Islet precursor cell (in vitro differentiated cells): ENCODE data around the gene KIAA0513.
"Not testable (repeated sequence)": the region's sequence is repeated elsewhere in the genome, so short reads cannot be mapped to it uniquely, and the experiment has no call there.

ENCODE experiments used
- DNase-seq: peaks from one replicate; pipeline ENCODE4 v3.0.0-alpha.2; 2018

KIAA0513 gene

GRCh38 chr16:85093705-85094104 lies 66.1 kb downstream of the KIAA0513 start:
- DNase-seq = no peak

- DNase-seq = no peak
Observed at GRCh38 chr16:85094176-85094805, 66.7 kb downstream of the KIAA0513 start.

DNA sequence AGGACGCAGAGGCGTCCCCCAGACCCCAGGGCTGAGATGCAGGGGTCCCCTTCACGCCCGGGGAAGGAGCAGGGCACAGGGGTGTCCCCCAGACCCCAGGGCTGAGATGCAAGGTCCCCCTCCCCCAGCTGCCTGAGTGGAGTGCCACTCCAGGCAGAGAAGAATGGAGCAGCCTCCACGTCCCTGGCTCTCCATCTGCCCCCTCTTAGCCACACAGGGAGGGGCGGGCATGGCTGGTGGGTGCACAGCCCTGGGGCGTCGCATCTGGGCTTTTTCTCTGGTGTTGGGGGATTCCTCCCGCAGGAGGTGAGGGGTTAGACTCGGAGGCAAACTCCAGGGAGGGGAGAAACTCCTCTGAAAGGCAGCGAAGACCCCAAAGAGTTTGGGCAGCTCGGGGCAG lies 67.2 kb downstream of the KIAA0513 start:
- DNase-seq = no peak

- no peak for DNase-seq
Observed at GRCh38 chr16:85096921-85097320, 69.3 kb downstream of the KIAA0513 start.

DNA sequence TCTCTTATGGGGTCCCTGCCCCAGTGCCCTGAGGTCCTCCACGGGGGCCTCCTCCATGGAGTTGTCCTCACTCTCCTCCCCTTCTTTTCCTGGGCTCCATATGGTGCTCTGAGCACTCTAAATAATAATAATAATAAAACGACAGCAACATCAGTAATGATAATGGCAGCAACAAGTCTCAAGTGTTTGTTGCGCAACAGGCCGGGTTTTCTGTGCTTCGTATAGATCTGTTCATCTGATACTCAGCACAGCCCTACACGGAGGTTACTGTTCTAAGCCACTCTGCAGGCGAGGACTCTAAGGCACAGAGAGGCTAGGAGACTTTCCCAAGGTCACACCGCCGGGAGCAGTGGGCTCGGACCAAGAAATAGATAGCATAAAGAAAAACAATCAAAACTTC lies 71.0 kb downstream of the KIAA0513 start:
- DNase-seq = no peak

GRCh38 chr16:85100265-85100664 lies 72.7 kb downstream of the KIAA0513 start:
- DNase-seq = no peak

DNA sequence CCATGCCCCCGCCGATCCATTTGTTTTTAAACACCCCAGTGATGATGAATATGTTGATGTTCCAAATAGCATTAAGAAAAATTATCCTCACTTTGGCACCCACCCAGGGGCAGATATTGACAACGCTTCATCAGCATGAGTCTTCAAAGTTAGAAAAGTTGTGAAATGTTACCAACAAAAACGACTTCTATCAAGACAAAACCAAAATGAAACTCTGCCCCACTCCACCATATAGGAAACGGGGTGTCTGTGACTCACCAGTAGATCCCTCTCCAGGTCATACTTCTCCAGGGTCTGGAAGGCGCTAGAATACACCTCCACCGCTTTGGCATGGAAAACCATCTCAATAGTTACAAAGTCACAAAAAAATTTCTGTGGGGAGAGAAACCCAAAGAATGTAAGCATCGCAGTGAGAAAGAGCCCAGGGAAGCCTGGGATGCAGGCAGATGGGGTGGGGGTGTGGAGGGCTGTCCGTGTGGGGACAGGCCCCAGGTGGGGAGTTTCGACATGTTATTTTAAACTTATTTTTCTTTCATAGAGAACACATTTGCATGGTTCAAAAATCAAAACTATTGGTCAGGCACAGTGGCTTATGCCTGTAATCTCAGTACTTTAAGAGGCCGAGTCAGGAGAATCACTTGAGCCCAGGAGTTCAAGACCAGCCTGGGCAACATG lies 74.5 kb downstream of the KIAA0513 start:
- DNase-seq = no peak

DNA sequence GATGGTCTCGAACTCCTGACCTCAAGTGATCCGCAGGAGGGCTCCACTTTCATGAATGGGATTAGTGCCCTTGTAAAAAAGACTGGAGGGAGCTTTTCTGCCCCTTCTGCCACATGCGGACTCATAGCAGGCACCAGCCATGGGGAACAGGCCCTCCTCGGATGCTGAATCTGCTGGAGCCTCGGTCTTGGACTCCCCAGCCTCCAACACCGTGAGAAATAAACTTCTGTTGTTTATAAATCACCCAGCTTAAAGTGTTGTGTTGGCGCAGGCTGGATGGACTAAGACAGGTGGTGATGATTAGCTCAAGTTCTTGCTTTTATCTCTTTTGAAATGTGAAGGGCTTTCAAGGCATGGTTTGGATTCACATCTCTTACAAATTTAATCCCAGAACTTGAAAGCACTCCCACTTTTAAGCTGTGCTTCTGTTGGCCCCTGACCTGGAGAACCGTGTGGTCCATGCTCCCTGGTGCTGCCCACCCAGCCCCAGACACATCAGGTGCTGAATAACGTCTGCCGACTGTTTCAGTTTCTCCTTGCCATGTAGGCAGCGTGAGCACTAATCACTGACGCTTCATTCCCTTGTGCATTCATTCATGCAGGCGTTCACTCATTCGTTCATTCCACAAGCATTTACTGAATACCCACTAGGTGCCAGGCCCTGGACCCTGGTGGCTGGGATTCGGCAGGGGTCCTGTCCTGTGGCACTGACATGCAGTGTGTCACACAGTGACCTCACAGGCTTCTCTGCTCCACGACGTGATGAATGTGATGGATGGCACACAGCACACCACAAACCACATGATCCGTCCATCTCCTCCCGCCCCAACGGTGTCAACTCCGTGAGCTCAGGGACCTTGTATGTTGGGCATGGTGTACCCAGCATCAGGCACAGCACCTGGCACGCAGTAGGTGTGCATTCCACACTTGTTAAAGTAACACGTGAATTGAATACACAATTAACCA lies 75.8 kb downstream of the KIAA0513 start:
- no peak for DNase-seq

DNA sequence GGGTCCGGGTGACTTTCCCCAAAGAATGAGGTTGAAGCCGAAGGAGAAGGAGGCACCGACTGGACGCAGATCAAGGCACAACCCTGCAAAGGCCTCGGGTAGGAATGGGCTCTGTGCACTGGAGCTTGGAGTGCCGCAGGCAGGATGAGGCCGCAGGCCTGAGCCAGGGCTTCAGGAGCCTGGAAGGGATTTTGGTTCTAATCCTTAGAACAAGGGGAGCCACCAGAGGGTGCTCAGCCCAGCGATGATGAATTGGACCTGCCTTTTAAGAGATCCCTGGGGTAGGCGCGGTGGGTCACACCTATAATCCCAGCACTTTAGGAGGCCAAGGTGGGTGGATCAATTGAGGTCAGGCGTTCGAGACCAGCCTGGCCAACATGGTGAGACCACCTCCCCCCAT lies 76.6 kb downstream of the KIAA0513 start:
- no peak for DNase-seq

GRCh38 chr16:85104821-85105391 lies 77.3 kb downstream of the KIAA0513 start:
- no peak for DNase-seq

GRCh38 chr16:85105475-85105874 lies 77.9 kb downstream of the KIAA0513 start:
- DNase-seq = no peak

DNA sequence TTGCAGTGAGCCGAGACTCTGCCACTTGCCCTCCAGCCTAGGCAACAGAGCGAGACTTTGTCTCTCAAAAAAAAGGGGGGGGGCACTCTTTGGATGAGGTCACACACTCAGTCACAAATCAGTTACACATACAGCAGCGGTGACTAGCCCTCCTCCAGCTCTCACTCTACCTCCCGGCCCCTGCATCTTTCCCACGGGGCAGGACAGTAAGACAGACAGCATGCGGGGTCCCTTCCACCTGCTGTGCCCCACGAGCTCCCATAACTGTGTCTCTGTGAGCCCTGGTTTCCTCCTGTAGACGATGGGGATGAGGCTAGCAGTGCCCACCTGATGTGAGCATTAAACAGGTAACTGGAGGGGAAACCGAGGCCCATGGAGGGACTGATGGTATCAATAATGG lies 79.5 kb downstream of the KIAA0513 start:
- no peak for DNase-seq

DNA sequence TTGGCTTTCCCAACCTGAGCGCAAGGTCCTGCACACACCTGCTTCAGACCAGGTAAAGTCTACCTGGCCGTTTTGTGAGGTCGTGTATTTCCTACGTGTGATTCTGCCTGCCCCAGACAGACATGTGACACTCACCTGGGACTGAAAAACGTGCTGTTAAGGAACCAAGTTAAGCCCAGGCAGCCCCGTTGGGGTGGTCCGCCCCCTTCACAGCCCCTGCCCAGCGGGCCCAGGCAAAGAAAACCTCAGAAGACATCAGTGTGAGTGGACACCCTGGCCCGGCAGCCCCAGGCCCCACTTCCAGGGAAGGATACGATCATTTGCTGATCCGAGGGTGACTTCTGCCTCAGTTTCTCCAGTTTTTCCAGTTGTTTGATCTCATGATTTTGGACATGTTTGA lies 79.9 kb downstream of the KIAA0513 start:
- no peak for DNase-seq

GRCh38 chr16:85110105-85110504 lies 82.5 kb downstream of the KIAA0513 start:
- no peak for DNase-seq

GRCh38 chr16:85111184-85111583 lies 83.6 kb downstream of the KIAA0513 start:
- DNase-seq = no peak

DNA sequence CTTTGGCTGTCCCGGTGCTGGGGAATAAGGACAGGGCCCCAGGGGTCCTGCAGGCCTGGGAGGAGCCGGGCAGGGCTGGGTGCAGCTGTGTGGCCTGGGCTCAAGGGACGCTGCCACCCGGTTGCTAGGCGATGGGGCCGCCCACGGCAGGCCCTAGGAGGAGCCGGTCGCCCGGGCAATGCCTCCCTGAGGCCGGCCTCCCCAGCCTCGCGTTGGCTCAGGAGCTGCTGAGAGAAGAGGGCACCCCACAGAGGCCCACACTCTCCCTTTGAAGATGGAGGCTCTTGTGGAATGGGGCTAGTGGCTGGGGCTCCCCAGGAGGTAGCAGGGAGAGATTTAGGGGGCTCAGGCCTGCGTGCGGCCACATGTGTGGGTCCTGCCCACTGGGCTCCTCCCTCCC lies 84.8 kb downstream of the KIAA0513 start, which contains the start of gene CIBAR2:
CIBAR2 (minus strand) TSS at position 109 of the 400 bp plus-strand sequence. CDS start 120 bp downstream, outside the sequence.
- DNase-seq = no peak

DNA sequence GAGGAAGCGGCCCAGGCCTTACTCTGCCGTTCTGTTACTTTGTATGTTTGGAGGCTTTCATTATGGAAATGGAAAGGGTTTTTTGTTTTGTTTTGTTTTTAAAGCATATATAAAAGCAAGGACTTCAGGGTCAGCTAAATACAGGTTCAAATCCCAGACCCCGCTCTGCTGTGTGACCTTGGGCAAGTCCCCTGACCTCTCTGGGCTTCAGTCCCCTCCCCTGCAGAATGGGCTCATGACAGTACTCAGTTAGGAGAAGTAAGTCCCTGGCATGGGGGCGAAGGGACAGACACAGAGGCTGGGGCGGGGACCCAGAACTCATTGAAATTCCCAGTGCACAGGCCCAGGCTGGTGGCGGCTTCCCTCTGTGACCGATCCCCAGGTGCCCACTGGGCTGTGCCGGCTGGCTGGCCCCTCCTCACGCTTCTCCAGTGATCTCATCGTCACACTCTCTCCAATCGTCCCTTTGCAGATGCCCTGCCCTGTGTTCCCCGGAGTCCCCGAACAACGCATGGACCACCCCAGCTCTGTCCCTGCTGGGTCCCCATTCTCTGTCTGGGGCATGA lies 85.7 kb downstream of the KIAA0513 start:
- DNase-seq = no peak

DNA sequence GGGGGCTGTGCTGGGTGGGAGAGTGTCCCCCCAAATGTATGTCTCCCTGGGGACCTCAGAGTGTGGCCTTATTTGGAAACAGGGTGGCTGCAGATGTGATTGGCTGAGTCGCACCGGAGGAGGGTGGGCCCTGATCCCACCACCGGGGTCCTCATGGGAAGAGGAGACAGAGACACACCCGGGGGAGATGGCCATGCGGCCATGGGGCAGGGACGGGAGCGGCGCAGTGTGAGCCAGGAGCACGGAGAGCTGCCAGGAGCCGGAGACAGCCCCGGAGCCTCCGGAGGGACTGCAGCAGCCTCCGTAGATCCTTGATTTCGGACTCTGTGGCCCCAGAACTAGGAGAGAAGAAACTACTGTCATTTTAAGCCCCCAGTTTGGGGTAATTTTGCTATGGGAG lies 86.3 kb downstream of the KIAA0513 start:
- DNase-seq = no peak

DNA sequence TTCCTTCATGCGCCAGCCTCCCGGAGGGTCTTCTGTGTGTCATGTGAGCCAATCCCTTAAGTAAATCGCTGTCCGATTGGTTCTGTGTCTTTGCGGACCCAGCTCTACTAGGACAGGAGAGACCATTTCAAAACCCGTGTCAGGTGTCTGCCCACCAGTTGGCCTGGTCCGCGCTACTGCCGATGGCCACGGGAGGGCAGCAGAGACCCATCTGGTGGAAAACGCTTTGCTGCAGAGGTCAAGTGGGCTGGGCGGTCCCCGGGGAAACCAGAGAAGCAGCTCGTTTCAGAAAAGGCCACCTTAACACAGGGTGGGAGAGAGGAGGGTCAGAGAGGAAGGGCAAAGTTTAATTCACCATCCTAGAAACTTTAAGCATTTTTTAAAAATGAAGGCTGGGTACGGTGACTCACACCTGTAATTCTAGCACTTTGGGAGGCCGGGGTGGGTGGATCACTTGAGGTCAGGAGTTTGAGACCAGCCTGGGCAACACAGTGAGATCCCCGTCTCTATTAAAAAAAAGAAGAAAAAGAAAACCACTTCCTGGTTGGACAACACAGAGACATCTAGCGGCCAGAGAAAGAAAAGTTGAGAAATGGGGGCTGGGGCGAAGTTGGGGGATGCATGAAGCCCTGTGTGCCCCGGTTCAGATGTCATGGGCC lies 87.4 kb downstream of the KIAA0513 start:
- peak; percentile 96 for DNase-seq

GRCh38 chr16:85117418-85117817 lies 89.8 kb downstream of the KIAA0513 start:
- no peak for DNase-seq

DNA sequence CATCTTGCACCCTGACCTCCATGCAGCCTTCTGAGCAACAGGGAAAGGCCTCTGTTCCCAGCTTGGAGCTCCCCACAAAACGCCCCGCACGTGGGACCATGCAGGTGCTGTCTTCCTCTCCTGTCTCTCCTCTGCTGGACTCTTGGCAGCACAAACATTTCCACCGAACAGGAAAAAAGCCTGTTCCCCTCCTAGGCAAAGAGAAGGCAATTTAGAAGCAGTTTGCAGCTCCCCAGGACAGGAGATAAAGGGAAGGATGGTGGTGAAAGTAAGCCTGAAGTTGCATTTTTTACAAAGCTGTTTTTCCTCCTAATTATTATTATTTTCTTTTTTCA lies 92.4 kb downstream of the KIAA0513 start:
- DNase-seq = no peak

DNA sequence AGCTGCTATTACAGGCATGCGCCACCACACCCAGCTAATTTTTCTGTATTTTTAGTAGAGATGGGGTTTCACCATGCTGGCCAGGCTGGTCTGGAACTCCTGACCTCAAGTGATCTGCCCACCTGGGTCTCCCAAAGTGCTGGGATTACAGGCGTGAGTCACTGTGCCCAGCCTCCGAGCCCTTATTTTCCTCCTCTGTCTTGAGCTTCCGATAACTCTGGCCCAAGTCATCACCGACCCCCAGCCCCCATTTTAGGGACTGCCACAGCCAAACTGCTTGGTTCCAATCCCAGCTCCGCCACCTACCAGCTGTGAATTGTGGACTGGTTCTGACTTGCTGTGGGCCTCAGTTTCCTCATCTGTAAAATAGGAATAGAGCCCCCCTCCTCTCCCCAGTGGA lies 95.8 kb downstream of the KIAA0513 start:
- DNase-seq = not testable (repeated sequence)
